Hippocampal formation (tissue), 2 donors: ENCODE data around the gene MAN1A2.
A peak's percentile ranks its signal among the peaks of the same experiment; 100 is the strongest.

Experiments
- DNase-seq, 2 donors: peaks; one replicate each; lab custom pipeline; 2025; lab: John Stamatoyannopoulos, UW

The MAN1A2 gene

GRCh38 chr1:117495068-117495467 is 127.8 kb downstream of the MAN1A2 start:
- no peak for DNase-seq

GRCh38 chr1:117499071-117499470 is 131.8 kb downstream of the MAN1A2 start:
- no peak for DNase-seq

DNA sequence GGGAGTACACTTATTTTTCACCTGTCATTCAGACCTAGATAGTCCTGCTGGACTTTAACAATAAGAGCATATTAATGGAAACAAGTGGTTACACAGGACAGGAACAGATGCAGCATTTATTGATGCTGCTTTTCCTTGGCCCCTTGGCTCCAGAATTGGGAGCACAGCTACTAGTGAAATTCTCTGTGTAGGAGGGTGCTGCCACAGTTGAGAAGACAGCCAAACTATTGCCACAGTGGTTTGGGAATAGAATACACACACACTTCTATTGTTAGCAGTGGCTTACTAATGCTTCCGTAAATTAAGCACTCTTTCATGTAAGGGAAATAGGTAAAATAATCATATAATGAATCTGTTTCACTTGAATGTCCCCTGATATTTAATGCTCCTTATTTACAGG is 133.3 kb downstream of the MAN1A2 start:
- peak in 1 of 2 donors; percentile 7 for DNase-seq

GRCh38 chr1:117501281-117501680 is 134.0 kb downstream of the MAN1A2 start:
- no peak for DNase-seq

- no peak for DNase-seq
Observed at GRCh38 chr1:117511273-117511672, 144.0 kb downstream of the MAN1A2 start.

- DNase-seq: peak in 1 of 2 donors; percentile 33
Observed at GRCh38 chr1:117512728-117513321, 145.6 kb downstream of the MAN1A2 start.

DNA sequence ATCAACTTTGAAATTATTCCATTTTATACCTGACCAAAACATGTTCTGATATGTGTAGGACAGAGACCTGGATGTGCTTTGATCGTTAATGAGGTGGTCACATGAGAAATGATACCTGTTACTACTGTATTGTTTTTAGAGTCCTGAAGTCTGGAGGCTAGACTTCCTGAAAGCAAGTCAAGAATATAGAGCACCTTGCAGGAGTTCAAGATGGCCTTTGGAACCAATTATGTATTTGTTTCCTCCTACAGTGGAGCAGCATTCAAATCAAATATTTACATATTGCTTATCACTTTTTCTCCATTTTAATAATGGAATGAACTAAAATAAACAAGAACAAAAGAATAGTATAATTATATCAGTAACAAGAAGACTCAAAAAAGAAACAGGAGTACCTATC is 155.9 kb downstream of the MAN1A2 start:
- no peak for DNase-seq

GRCh38 chr1:117527074-117527473 is 159.8 kb downstream of the MAN1A2 start:
- DNase-seq: no peak

DNA sequence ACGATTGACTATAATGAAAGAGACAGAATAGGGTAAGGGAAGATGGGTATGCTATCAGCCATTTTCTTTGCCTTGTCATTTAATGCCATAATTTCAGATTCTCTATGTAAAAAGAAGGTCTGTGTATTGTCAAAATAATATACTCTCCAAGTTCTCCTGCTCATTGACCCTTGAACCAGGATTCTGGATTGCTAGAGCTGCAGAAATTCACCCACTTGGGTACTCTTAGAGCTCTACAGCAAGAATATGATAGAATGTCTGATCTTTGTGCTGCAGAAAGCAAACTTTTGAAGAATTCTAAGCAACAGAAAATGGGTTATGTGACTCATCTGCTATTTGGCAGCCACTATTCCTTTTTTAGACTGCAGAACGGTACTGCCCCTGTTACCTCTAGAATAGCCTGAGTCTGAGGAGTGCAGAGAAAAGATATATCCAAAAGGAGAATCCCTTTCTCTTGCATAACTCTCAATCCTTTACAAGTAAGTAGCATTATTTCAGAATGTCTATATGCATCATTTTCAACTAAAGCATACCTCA is 160.4 kb downstream of the MAN1A2 start:
- no peak for DNase-seq

GRCh38 chr1:117529683-117530082 is 162.4 kb downstream of the MAN1A2 start:
- DNase-seq: no peak

GRCh38 chr1:117531222-117531621 is 164.0 kb downstream of the MAN1A2 start:
- DNase-seq: no peak

GRCh38 chr1:117534995-117535467 is 167.8 kb downstream of the MAN1A2 start:
- DNase-seq: peak in 1 of 2 donors; percentile 48

- DNase-seq: no peak
Observed at GRCh38 chr1:117535821-117536220, 168.6 kb downstream of the MAN1A2 start.

- no peak for DNase-seq
Observed at GRCh38 chr1:117537291-117537920, 170.2 kb downstream of the MAN1A2 start.

DNA sequence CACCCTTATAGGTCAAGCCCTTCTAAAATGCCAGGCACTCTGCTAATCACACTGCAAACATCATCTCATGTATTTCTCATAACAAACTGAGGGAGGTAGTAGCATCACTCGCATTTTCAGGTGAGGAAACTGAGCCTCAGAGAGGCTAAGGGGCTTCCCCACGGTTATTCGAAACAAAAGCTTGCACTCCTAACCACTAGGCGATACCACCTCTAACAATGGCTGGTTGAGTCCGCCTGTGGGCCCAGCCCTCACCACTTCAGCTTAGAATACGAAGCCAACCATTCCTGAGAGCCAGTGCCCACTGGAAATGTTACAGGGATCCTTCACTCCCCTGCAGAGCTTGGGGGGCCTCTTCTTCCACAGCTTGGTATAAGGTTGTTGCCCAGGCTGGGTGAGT is 173.3 kb downstream of the MAN1A2 start:
- no peak for DNase-seq

- DNase-seq: no peak
Observed at GRCh38 chr1:117541003-117541402, 173.8 kb downstream of the MAN1A2 start.

- DNase-seq: no peak
Observed at GRCh38 chr1:117541585-117541984, 174.3 kb downstream of the MAN1A2 start.

GRCh38 chr1:117544509-117545109 is 177.4 kb downstream of the MAN1A2 start:
- DNase-seq: no peak

GRCh38 chr1:117546467-117546866 is 179.2 kb downstream of the MAN1A2 start:
- DNase-seq: no peak

DNA sequence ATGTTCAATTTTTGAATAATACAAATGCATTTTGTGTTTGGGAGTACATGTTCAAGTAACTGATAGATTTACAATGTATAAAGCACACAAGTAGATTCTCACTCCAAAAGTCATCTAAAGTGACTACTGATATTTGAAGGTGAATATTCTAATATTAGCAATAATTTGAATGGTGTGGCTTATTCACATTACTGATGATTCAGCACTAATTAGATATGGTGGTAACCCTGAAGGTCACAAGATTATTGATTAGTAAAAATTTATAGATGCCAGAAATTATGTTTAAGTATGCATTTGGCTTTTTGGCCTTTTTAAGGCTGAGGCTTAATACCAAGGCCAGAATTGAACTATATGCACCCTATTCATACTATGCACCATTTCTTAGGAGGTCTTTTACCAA is 186.2 kb downstream of the MAN1A2 start:
- DNase-seq: no peak

DNA sequence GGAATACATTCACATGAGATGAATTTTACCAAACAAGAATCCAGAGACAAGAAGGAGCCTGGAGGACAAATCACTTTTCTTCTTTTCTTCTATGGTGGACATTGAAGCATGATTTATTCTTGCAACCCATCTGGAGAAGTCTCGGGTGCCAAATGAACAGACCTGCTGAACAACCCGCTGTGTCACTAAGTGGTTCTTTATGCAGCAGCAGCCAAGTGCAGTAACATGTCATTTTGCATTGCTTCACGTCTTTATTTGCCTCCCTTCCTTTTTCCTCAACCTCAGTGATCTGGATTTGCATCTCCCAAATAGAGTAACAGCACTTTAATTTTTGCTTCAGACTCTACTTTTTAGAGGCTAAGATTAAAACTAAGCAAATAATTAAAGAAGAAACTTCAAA is 188.6 kb downstream of the MAN1A2 start:
- no peak for DNase-seq

DNA sequence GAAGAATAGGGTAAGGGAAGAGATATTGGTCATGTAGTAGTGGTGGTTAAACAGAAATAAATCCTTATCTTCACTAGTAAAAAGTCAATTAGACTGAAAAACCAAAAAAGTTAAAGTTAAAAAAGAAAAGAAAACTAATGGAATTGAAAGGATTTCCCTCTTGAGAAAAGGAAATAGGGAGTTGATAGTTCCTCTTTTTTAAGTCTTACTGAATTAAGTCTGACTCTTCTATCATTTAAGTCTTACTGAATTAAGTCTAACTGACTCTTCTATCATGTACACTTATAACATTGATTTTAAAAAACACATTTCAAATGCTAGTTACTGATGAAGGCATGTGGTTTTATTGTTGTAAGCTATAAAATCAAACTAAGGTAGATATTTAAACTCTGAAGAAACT is 189.1 kb downstream of the MAN1A2 start:
- DNase-seq: no peak

- DNase-seq: no peak
Observed at GRCh38 chr1:117556976-117557375, 189.7 kb downstream of the MAN1A2 start.
